Parathyroid adenoma (tissue), 2 donors: ENCODE results near the gene RNF8.

Source experiments
- H2AFZ ChIP-seq: fragments of 300-600 bp; sonication (generic); one replicate; pipeline ENCODE4 v1.7.0; 2017; ENCODE audit warnings: antibody characterized with exemption, mild to moderate bottlenecking
- H3K27ac ChIP-seq: fragments of 300-600 bp; sonication (generic); one replicate; pipeline ENCODE4 v1.7.0; 2017
- H3K27me3 ChIP-seq: fragments of 300-600 bp; sonication (generic); one replicate; pipeline ENCODE4 v1.7.0; 2017; ENCODE audit warnings: low read length; ENCODE audit not compliant: control insufficient read depth, insufficient read depth
- H3K36me3 ChIP-seq: fragments of 300-600 bp; sonication (generic); one replicate; pipeline ENCODE4 v1.7.0; 2017; ENCODE audit warnings: low read length; ENCODE audit not compliant: control insufficient read depth, insufficient read depth
- H3K4me1 ChIP-seq: fragments of 300-600 bp; sonication (generic); one replicate; pipeline ENCODE4 v1.7.0; 2017; ENCODE audit warnings: control low read depth
- H3K4me2 ChIP-seq: fragments of 300-600 bp; sonication (generic); one replicate; pipeline ENCODE4 v1.7.0; 2017; ENCODE audit warnings: low read length
- H3K4me3 ChIP-seq: fragments of 300-600 bp; sonication (generic); one replicate; pipeline ENCODE4 v1.7.0; 2017; ENCODE audit warnings: low read depth, low read length
- H3K79me2 ChIP-seq: fragments of 300-600 bp; sonication (generic); one replicate; pipeline ENCODE4 v1.7.0; 2017; ENCODE audit warnings: control low read depth
- H3K9ac ChIP-seq: fragments of 300-600 bp; sonication (generic); one replicate; pipeline ENCODE4 v1.7.0; 2017; ENCODE audit warnings: mild to moderate bottlenecking
- H3K9me3 ChIP-seq: fragments of 300-600 bp; sonication (generic); one replicate; pipeline ENCODE4 v1.7.0; 2017; ENCODE audit warnings: low read length; ENCODE audit not compliant: control insufficient read depth
- TF ChIP-seq, protein P1 (sequence below): fragments of 300-600 bp; sonication (generic); IDR thresholded peaks from one replicate; pipeline ENCODE4 v1.7.0; 2017; ENCODE audit warnings: antibody characterized with exemption, mild to moderate bottlenecking
- donor health status: primary hyperparathyroidism.

RNF8 gene

GRCh38 chr6:37347177-37347576, 6.6 kb upstream of the RNF8 start:
- Histone ChIP-seq H3K79me2 (no peaks in the 10 kb centered on the region), H3K4me3 (no peak overlapping the region), H2AFZ (no peak overlapping the region), H3K9me3 (no peaks in the 10 kb centered on the region), H3K27me3 (no peaks in the 10 kb centered on the region), H3K36me3 (no peaks in the 10 kb centered on the region), H3K4me1 (no peaks in the 10 kb centered on the region), H3K27ac (no peak overlapping the region), H3K9ac (no peak overlapping the region), H3K4me2 (no peak overlapping the region)
- TF ChIP-seq, protein P1, sequence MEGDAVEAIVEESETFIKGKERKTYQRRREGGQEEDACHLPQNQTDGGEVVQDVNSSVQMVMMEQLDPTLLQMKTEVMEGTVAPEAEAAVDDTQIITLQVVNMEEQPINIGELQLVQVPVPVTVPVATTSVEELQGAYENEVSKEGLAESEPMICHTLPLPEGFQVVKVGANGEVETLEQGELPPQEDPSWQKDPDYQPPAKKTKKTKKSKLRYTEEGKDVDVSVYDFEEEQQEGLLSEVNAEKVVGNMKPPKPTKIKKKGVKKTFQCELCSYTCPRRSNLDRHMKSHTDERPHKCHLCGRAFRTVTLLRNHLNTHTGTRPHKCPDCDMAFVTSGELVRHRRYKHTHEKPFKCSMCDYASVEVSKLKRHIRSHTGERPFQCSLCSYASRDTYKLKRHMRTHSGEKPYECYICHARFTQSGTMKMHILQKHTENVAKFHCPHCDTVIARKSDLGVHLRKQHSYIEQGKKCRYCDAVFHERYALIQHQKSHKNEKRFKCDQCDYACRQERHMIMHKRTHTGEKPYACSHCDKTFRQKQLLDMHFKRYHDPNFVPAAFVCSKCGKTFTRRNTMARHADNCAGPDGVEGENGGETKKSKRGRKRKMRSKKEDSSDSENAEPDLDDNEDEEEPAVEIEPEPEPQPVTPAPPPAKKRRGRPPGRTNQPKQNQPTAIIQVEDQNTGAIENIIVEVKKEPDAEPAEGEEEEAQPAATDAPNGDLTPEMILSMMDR = no peak

GRCh38 chr6:37347670-37348111, 6.1 kb upstream of the RNF8 start:
- Histone ChIP-seq H3K4me3 (no peak overlapping the region), H3K9ac (no peak overlapping the region), H2AFZ (no peak overlapping the region), H3K4me2 (no peak overlapping the region), H3K79me2 (no peaks in the 10 kb centered on the region), H3K27ac (no peak overlapping the region), H3K9me3 (no peaks in the 10 kb centered on the region), H3K27me3 (no peaks in the 10 kb centered on the region), H3K36me3 (no peaks in the 10 kb centered on the region), H3K4me1 (no peaks in the 10 kb centered on the region)
- TF ChIP-seq, protein P1 = no peak

DNA sequence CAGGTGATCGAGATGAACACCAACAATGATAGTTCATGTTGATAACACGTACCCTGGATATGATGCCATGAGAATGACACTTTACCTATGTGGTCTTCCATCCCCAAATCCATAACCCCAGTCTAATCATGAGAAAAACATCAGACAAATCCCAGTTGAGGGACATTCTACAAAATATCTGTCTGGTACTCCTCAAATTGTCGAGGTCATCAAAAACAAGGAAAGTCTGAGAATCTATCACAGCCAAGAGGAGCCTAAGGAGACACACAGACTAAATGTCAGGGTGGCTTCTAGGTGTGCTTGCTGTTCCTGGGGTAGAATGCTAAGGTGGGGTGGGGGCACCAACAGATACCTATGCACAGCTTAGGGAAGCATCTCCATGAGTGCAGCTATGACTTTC, 2.8 kb upstream of the RNF8 start:
- Histone ChIP-seq H3K9me3 (no peaks in the 10 kb centered on the region), H3K4me3 (no peak overlapping the region), H2AFZ (no peak overlapping the region), H3K79me2 (no peaks in the 10 kb centered on the region), H3K9ac (no peak overlapping the region), H3K36me3 (no peaks in the 10 kb centered on the region), H3K27me3 (no peaks in the 10 kb centered on the region), H3K4me1 (peaks cover 3% of the 10 kb centered on the region), H3K4me2 (no peak overlapping the region), H3K27ac (no peak overlapping the region)
- TF ChIP-seq, protein P1 = no peak

DNA sequence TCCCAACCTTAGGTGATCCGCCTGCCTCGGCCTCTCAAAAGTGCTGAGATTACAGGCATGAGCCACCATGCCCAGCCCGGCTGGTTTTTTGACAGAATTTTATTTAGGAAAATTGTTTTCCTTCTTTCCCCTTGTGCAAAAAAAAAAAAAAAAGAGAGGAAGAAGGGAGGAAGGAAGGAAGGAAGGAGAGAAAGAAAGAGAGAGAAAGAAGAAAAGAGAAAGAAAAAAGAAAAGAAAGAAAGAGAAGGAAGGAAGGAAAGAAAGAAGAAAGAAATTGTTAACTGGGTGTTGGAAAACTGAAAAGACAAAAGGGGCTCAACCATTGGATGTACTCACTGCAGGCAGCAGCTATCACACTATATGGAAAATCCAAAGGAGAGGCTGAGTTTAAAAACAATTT, 1.4 kb upstream of the RNF8 start:
- no peak overlapping the region for H3K4me2 ChIP-seq
- peaks cover 3% of the 10 kb centered on the region for H3K4me1 ChIP-seq
- H3K27ac ChIP-seq = no peak overlapping the region
- H3K27me3 ChIP-seq = no peaks in the 10 kb centered on the region
- TF ChIP-seq, protein P1 = no peak
- no peaks in the 10 kb centered on the region for H3K36me3 ChIP-seq
- no peak overlapping the region for H3K4me3 ChIP-seq
- no peak overlapping the region for H2AFZ ChIP-seq
- H3K79me2 ChIP-seq = no peaks in the 10 kb centered on the region
- H3K9ac ChIP-seq = no peak overlapping the region
- no peaks in the 10 kb centered on the region for H3K9me3 ChIP-seq

- no peaks in the 10 kb centered on the region for H3K9me3 ChIP-seq
- H3K36me3 ChIP-seq = no peaks in the 10 kb centered on the region
- H3K27me3 ChIP-seq = no peaks in the 10 kb centered on the region
- peak overlapping the region; percentile 69 for H3K9ac ChIP-seq
- peak overlapping the region; percentile 26 for H3K27ac ChIP-seq
- H3K4me2 ChIP-seq = peak overlapping the region; percentile 77
- peak overlapping the region; percentile 99 for H3K4me3 ChIP-seq
- H3K79me2 ChIP-seq = peaks cover 2% of the 10 kb centered on the region
- H3K4me1 ChIP-seq = peaks cover 3% of the 10 kb centered on the region
- peak overlapping the region; percentile 96 for H2AFZ ChIP-seq
- TF ChIP-seq, protein P1 = no peak
Measured at GRCh38 chr6:37354526-37355384, 972 bp downstream of the RNF8 start.
